A549 (cell line): Measurements from ENCODE around the gene LNPEP. TPM values are rescaled to one million over a fixed set of nuclear protein-coding genes. Genes with fewer than 3 reads are reported as not detected.

Source experiments
- ATAC-seq, 2 experiments: fragments of 200-7000 bp in 1 of 2; fragments of >200 bp in 1 of 2; cut with Nextera tagmentation in 1 of 2; cut with Tn5 transposase in 1 of 2; 3 replicates each; pipeline versions ENCODE4 v1.8.0 to v1.9.1; 2018 to 2020; ENCODE audit warnings: mild to moderate bottlenecking in 1 of 2, moderate library complexity in 1 of 2
- CTCF ChIA-PET: fragments of 300-600 bp; sonication (Branson Sonifier 250); formaldehyde crosslinking; extraction: SDS; loops from one replicate; lab custom pipeline; 2021; ENCODE audit warnings: antibody characterized with exemption, inconsistent platforms; lab: Yijun Ruan, JAX
- POLR2A ChIA-PET: fragments of 350-600 bp; formaldehyde crosslinking; extraction: SDS; loops from one replicate; lab custom pipeline; 2021; ENCODE audit warnings: antibody characterized with exemption, inconsistent platforms; lab: Yijun Ruan, JAX
- DNase-seq, 2 experiments: peaks; one replicate each; pipeline versions ENCODE4 v3.0.0 to v3.0.0-alpha.2; 2011 to 2016; ENCODE audit warnings: low read depth in 1 of 2, low spot score in 1 of 2
- FAIRE-seq: peaks from 2 replicates; lab custom pipeline; 2011; peaks lifted over from hg19 to GRCh38; lab: Jason Lieb, UNC
- H3K27ac ChIP-seq, 2 experiments: fragments of >200 bp; sonication (Bioruptor Twin); formaldehyde crosslinking; 3 replicates each; pipeline ENCODE4 v1.5.1; 2016 to 2017
- H3K4me1 ChIP-seq: fragments of >200 bp; sonication (Bioruptor Twin); formaldehyde crosslinking; 3 replicates; pipeline ENCODE4 v1.6.1; 2016
- H3K4me2 ChIP-seq: fragments of >200 bp; sonication (Bioruptor Twin); formaldehyde crosslinking; 3 replicates; pipeline ENCODE4 v1.6.1; 2016
- H3K4me3 ChIP-seq: fragments of >200 bp; sonication (Bioruptor Twin); formaldehyde crosslinking; 3 replicates; pipeline ENCODE4 v1.5.1; 2016
- H3K9me3 ChIP-seq: fragments of >200 bp; sonication (Bioruptor Twin); formaldehyde crosslinking; 3 replicates; pipeline ENCODE4 v1.6.1; 2016
- E2F6 ChIP-seq: IDR thresholded peaks from 2 replicates; pipeline ENCODE4 v1.6.1; 2012; ENCODE audit warnings: low read depth, borderline replicate concordance
- EHF ChIP-seq: fragments of 250-450 bp; sonication (Bioruptor Pico); IDR thresholded peaks from 2 replicates; pipeline ENCODE4 v1.5.0; 2020; ENCODE audit warnings: mild to moderate bottlenecking
- FOSL2 ChIP-seq, 2 experiments: fragments of 450-650 bp in 1 of 2; fragments of >200 bp in 1 of 2; sonication (Bioruptor Twin) in 1 of 2; formaldehyde crosslinking; IDR thresholded peaks; 2 replicates each; pipeline versions ENCODE4 v1.5.0 to v1.6.1; 2016 to 2020; ENCODE audit warnings: mild to moderate bottlenecking in 1 of 2, moderate library complexity in 1 of 2
- FOXS1 ChIP-seq: fragments of 250-450 bp; sonication (Bioruptor Pico); IDR thresholded peaks from 2 replicates; pipeline ENCODE4 v1.5.0; 2020; ENCODE audit warnings: mild to moderate bottlenecking, moderate library complexity
- HEYL ChIP-seq: fragments of 250-450 bp; sonication (Bioruptor Pico); IDR thresholded peaks from 2 replicates; pipeline ENCODE4 v1.8.0; 2021; ENCODE audit warnings: mild to moderate bottlenecking, moderate library complexity
- RAD21 ChIP-seq, 2 experiments: fragments of >200 bp in 1 of 2; sonication (Bioruptor Twin) in 1 of 2; formaldehyde crosslinking in 1 of 2; IDR thresholded peaks in 1 of 2; conservative IDR thresholded peaks in 1 of 2; 2 replicates in 1 of 2; 3 replicates in 1 of 2; pipeline ENCODE4 v1.6.1; 2012 to 2018; ENCODE audit warnings: inconsistent platforms in 1 of 2
- RARB ChIP-seq: fragments of 250-450 bp; sonication (Bioruptor Pico); IDR thresholded peaks from 2 replicates; pipeline ENCODE4 v1.8.0; 2021; ENCODE audit warnings: mild to moderate bottlenecking, moderate library complexity
- RCOR1 ChIP-seq: fragments of 150-350 bp; IDR thresholded peaks from 2 replicates; pipeline ENCODE4 v1.6.1; 2014; ENCODE audit warnings: antibody characterized with exemption, low read length, low read depth
- REST ChIP-seq: fragments of 200-600 bp; sonication (generic); IDR thresholded peaks from 2 replicates; pipeline ENCODE4 v1.6.1; 2016; ENCODE audit warnings: antibody characterized with exemption, mild to moderate bottlenecking, moderate library complexity
- RFX5 ChIP-seq: fragments of 450-650 bp; IDR thresholded peaks from 2 replicates; pipeline ENCODE4 v1.7.1; 2014; ENCODE audit warnings: antibody characterized with exemption, mild to moderate bottlenecking, moderate library complexity
- ZNF302 ChIP-seq: fragments of 250-450 bp; sonication (Bioruptor Pico); IDR thresholded peaks from 2 replicates; pipeline ENCODE4 v1.9.0; 2021; ENCODE audit warnings: inconsistent platforms, mild to moderate bottlenecking, moderate library complexity
- WGBS: methylation state at CpG from one replicate; pipeline ENCODE4 v1.1.6; 2017; ENCODE audit errors: missing lambda C conversion rate; 5-methylcytosine and 5-hydroxymethylcytosine counted together
- polyA plus RNA-seq, 4 experiments: library from polyadenylated mRNA; depleted of rRNA in 3 of 4; stranded (reverse); fragments of >200 nt; fragmentation: RNase III in 1 of 4; extraction: RNeasy Plus Mini Kit Qiagen cat#74134 plus additional on column Dnase treatment in 1 of 4; gene quantifications; 2 replicates in 3 of 4; 3 replicates in 1 of 4; pipeline ENCODE4 v1.2.3, GENCODE V29; 2011 to 2017
- small RNA-seq, 6 experiments: library from RNA; depleted of rRNA; stranded (forward); fragments of <200 nt; gene quantifications; one replicate each; pipeline ENCODE3, GENCODE V24; 2012

The LNPEP gene
- polyA plus RNA-seq, 2 of the 4 experiments (the other 2 are of a cell fraction) = 5.9 to 19.7 TPM

GRCh38 chr5:97085459-97086181 lies 149.7 kb downstream of the LNPEP start:
- ATAC-seq (no peak), FAIRE-seq (no peak)
- POLR2A ChIA-PET = no interaction called here
- no peaks in the 10 kb centered on the region for H3K9me3 ChIP-seq
- WGBS = 86% methylated on average over 16 of the region's 22 CpGs
- TF ChIP-seq ZNF302 (CRISPR knock-in tag) (no peak), RARB (CRISPR knock-in tag) (no peak), HEYL (CRISPR knock-in tag) (no peak), E2F6 (no peak), RFX5 (no peak), RAD21 (conservative IDR thresholded peaks at IDR 0.05 in 1 of 2, IDR thresholded peaks at IDR 0.05 in 1 of 2) (no peak), RCOR1 (no peak), EHF (CRISPR knock-in tag) (no peak), FOSL2 (IDR thresholded peaks at IDR 0.05) (no peak), FOSL2 (CRISPR knock-in tag; IDR thresholded peaks at IDR 0.05) (no peak), FOXS1 (CRISPR knock-in tag) (no peak), REST (no peak)
- TF ChIP-seq, all 56 proteins: peak for 0
- Histone ChIP-seq H3K4me3 (no peak overlapping the region), H3K4me1 (no peaks in the 10 kb centered on the region), H3K4me2 (no peak overlapping the region), H3K27ac (no peak overlapping the region)
- CTCF ChIA-PET = interaction anchor here (1.3 kb wide), 1 partner anchor 88 kb away, joined by 3 read pairs; no protein-coding TSS in a partner anchor
- no peak for DNase-seq

Small RNA genes lying within 50 kb of the gene (small RNA-seq; reads per million reads assigned to genes)
- gene RF00019 = 0 reads per million in 6 experiments

Other genes with a start within 250 kb of the LNPEP start
- gene ERAP1, start 128.1 kb upstream of the LNPEP start, polyA plus RNA-seq (2011; rRNA removed) = 28.2 and 32.7 TPM in 2 replicates
- gene ERAP1, start 128.1 kb upstream of the LNPEP start, polyA plus RNA-seq (2017; fragmentation: RNase III; extraction: RNeasy Plus Mini Kit Qiagen cat#74134 plus additional on column Dnase treatment) = 7.6 to 8.6 TPM (median 8.4 TPM) in 3 replicates
- gene ERAP2, start 59.6 kb upstream of the LNPEP start, polyA plus RNA-seq (2011; rRNA removed) = 2.2 and 3.3 TPM in 2 replicates
- 0.96 to 1.5 TPM (median 1.0 TPM) in 3 replicates for gene ERAP2, start 59.6 kb upstream of the LNPEP start, polyA plus RNA-seq (2017; fragmentation: RNase III; extraction: RNeasy Plus Mini Kit Qiagen cat#74134 plus additional on column Dnase treatment)
- not detected in 2 replicates for gene LIX1, start 206.5 kb downstream of the LNPEP start, polyA plus RNA-seq (2011; rRNA removed)
- not detected in 3 replicates for gene LIX1, start 206.5 kb downstream of the LNPEP start, polyA plus RNA-seq (2017; fragmentation: RNase III; extraction: RNeasy Plus Mini Kit Qiagen cat#74134 plus additional on column Dnase treatment)
- gene RIOK2, start 247.2 kb downstream of the LNPEP start, polyA plus RNA-seq (2011; rRNA removed) = 25.4 and 32.0 TPM in 2 replicates
- gene RIOK2, start 247.2 kb downstream of the LNPEP start, polyA plus RNA-seq (2017; fragmentation: RNase III; extraction: RNeasy Plus Mini Kit Qiagen cat#74134 plus additional on column Dnase treatment) = 14.2 to 16.0 TPM (median 14.7 TPM) in 3 replicates